Activated CD4-positive, alpha-beta T cell treated with anti-CD3 and anti-CD28 coated beads, Interleukin-2, amount 10 ng/mL, durations not matched to agents 24 days and 14 days (primary cell): ENCODE data around the gene ZSWIM4. TPM values are rescaled to one million over a fixed set of nuclear protein-coding genes. Genes with fewer than 3 reads are reported as not detected.

ENCODE experiments used
- DNase-seq: peaks from one replicate; pipeline ENCODE4 v3.0.0; 2022
- H3K27ac Mint-ChIP-seq: one replicate; pipeline ENCODE4 v1.8.0; 2022; ENCODE audit warnings: mild to moderate bottlenecking, mixed read lengths
- H3K27me3 Mint-ChIP-seq: one replicate; pipeline ENCODE4 v1.8.0; 2022; ENCODE audit warnings: mixed read lengths
- H3K36me3 Mint-ChIP-seq: one replicate; pipeline ENCODE4 v1.8.0; 2022; ENCODE audit warnings: low read depth, mild to moderate bottlenecking, mixed read lengths
- H3K4me1 Mint-ChIP-seq: one replicate; pipeline ENCODE4 v1.8.0; 2021; ENCODE audit warnings: mixed read lengths
- H3K4me3 Mint-ChIP-seq: one replicate; pipeline ENCODE4 v1.8.0; 2022; ENCODE audit warnings: mild to moderate bottlenecking, moderate library complexity, mixed read lengths
- H3K9me3 Mint-ChIP-seq: one replicate; pipeline ENCODE4 v1.8.0; 2021; ENCODE audit warnings: mixed read lengths
- intact Hi-C: fragments of 100-400 bp; cut with micrococcal nuclease; formaldehyde crosslinking; loops from one replicate; pipeline ENCODE4 v1.15.1; 2023
- total RNA-seq: library from RNA; stranded (reverse); gene quantifications from 2 replicates; pipeline ENCODE4 v1.2.3, GENCODE V29; 2022

Gene ZSWIM4
- total RNA-seq, 1 donor from 2014 or later, result 7.5 TPM

- Mint-ChIP-seq H3K9me3 (no peaks in the 10 kb centered on the region), H3K4me1 (peaks cover 34% of the 10 kb centered on the region), H3K27ac (peak overlapping the region; percentile 89), H3K36me3 (no peaks in the 10 kb centered on the region), H3K4me3 (peak overlapping the region; percentile 70), H3K27me3 (no peaks in the 10 kb centered on the region)
- peak; percentile 100 for DNase-seq
- intact Hi-C loops, result loop anchor here (1.0 to 10.0 kb wide), 9 partner anchors 26 to 594 kb away; partner anchors contain the start of genes ASF1B, BRME1, CC2D1A and DCAF15
Observed at GRCh38 chr19:13880059-13881043, 85.1 kb downstream of the ZSWIM4 start.

- intact Hi-C loops, result loop anchor here (2.0 to 10.0 kb wide), 4 partner anchors 26 to 594 kb away; partner anchors contain the start of genes ASF1B, BRME1, CC2D1A and PTGER1
- H3K27ac Mint-ChIP-seq, result peak overlapping the region; percentile 89
- H3K4me1 Mint-ChIP-seq, result peaks cover 34% of the 10 kb centered on the region
- DNase-seq, result peak; percentile 77
- H3K36me3 Mint-ChIP-seq, result no peaks in the 10 kb centered on the region
- H3K27me3 Mint-ChIP-seq, result no peaks in the 10 kb centered on the region
- peak overlapping the region; percentile 70 for H3K4me3 Mint-ChIP-seq
- H3K9me3 Mint-ChIP-seq, result no peaks in the 10 kb centered on the region
Observed at GRCh38 chr19:13881251-13881691, 86.0 kb downstream of the ZSWIM4 start.

Other genes with a start within 250 kb of the ZSWIM4 start
- 42.9 and 46.7 TPM in 2 replicates for gene MRI1, start 30.9 kb upstream of the ZSWIM4 start, total RNA-seq
- 142 and 143 TPM in 2 replicates for gene C19orf53, start 21.0 kb upstream of the ZSWIM4 start, total RNA-seq
- 1.4 and 1.9 TPM in 2 replicates for gene NANOS3, start 81.7 kb downstream of the ZSWIM4 start, total RNA-seq
- gene BRME1, start 110.7 kb downstream of the ZSWIM4 start, total RNA-seq, result 16.2 and 18.6 TPM in 2 replicates
- 38.5 and 39.4 TPM in 2 replicates for gene CC2D1A, start 110.8 kb downstream of the ZSWIM4 start, total RNA-seq
- gene PODNL1, start 143.0 kb downstream of the ZSWIM4 start, total RNA-seq, result not detected in 2 replicates
- 61.5 and 63.2 TPM in 2 replicates for gene DCAF15, start 157.1 kb downstream of the ZSWIM4 start, total RNA-seq
- gene RFX1, start 210.9 kb downstream of the ZSWIM4 start, total RNA-seq, result 17.0 and 18.0 TPM in 2 replicates
- not detected in 2 replicates for gene RLN3, start 232.7 kb downstream of the ZSWIM4 start, total RNA-seq
- 81.6 and 86.4 TPM in 2 replicates for gene IL27RA, start 236.3 kb downstream of the ZSWIM4 start, total RNA-seq